ENCODE data around the gene TYRO3. TPM values are rescaled to one million over a fixed set of nuclear protein-coding genes. Genes with fewer than 3 reads are reported as not detected.

Gene TYRO3
- total and polyA plus RNA-seq, 2 experiments from 2014 or later: 71.0 to 109 TPM

- Histone ChIP-seq H3K9me3 (ENCODE audit: low read depth) (no peaks in the 10 kb centered on the region), H4K20me1 (ENCODE audit: insufficient read depth, poor library complexity, severe bottlenecking) (no peaks in the 10 kb centered on the region), H3K4me1 (ENCODE audit: insufficient read depth) (peaks cover 5% of the 10 kb centered on the region), H2AFZ (peak overlapping the region; percentile 38), H3K27ac (no peak overlapping the region), H3K4me2 (peak overlapping the region; percentile 73), H3K4me3 (no peak overlapping the region), H3K27me3 (no peaks in the 10 kb centered on the region), H3K9me2 (replicated peaks; ENCODE audit: insufficient read depth) (no peaks in the 10 kb centered on the region), H3K36me3 (replicated peaks; ENCODE audit: insufficient read depth, low read depth) (no peaks in the 10 kb centered on the region), H3K79me2 (no peaks in the 10 kb centered on the region)
- TF ChIP-seq CTCF (IDR thresholded peaks at IDR 0.05; ENCODE audit: poor library complexity) (peak; percentile 67), EZH2phosphoT487 (IDR thresholded peaks at IDR 0.05; ENCODE audit: low read depth, severe bottlenecking, unreplicated experiment) (no peak), EZH2 (IDR thresholded peaks at IDR 0.05; ENCODE audit: borderline replicate concordance) (no peak)
- 32% methylated on average over 13 of the region's 13 CpGs for WGBS (ENCODE audit: low lambda C conversion rate, missing lambda C conversion rate)
- DNase-seq (ENCODE audit: low spot score): peak; percentile 81
Observed at GRCh38 chr15:41603941-41604911, 45.2 kb downstream of the TYRO3 start.

GRCh38 chr15:41605566-41605965 lies 46.6 kb downstream of the TYRO3 start:
- Histone ChIP-seq H3K27me3 (no peaks in the 10 kb centered on the region), H3K9me2 (replicated peaks; ENCODE audit: insufficient read depth) (no peaks in the 10 kb centered on the region), H3K9me3 (ENCODE audit: low read depth) (no peaks in the 10 kb centered on the region), H3K27ac (no peak overlapping the region), H3K36me3 (replicated peaks; ENCODE audit: insufficient read depth, low read depth) (no peaks in the 10 kb centered on the region), H3K4me3 (no peak overlapping the region), H3K4me1 (ENCODE audit: insufficient read depth) (peaks cover 5% of the 10 kb centered on the region), H4K20me1 (ENCODE audit: insufficient read depth, poor library complexity, severe bottlenecking) (no peaks in the 10 kb centered on the region), H3K4me2 (peak overlapping the region; percentile 16), H2AFZ (no peak overlapping the region), H3K79me2 (no peaks in the 10 kb centered on the region)
- 49% methylated on average over 3 of the region's 3 CpGs for WGBS (ENCODE audit: low lambda C conversion rate, missing lambda C conversion rate)
- TF ChIP-seq EZH2phosphoT487 (IDR thresholded peaks at IDR 0.05; ENCODE audit: low read depth, severe bottlenecking, unreplicated experiment): no peak
- no peak for TF ChIP-seq EZH2 (IDR thresholded peaks at IDR 0.05; ENCODE audit: borderline replicate concordance)
- TF ChIP-seq CTCF (IDR thresholded peaks at IDR 0.05; ENCODE audit: poor library complexity): no peak
- no peak for DNase-seq (ENCODE audit: low spot score)

- no peaks in the 10 kb centered on the region for H3K27me3 ChIP-seq
- H3K4me2 ChIP-seq: no peak overlapping the region
- TF ChIP-seq EZH2phosphoT487 (IDR thresholded peaks at IDR 0.05; ENCODE audit: low read depth, severe bottlenecking, unreplicated experiment): no peak
- DNase-seq (ENCODE audit: low spot score): peak; percentile 17
- H3K9me2 ChIP-seq (replicated peaks; ENCODE audit: insufficient read depth): no peaks in the 10 kb centered on the region
- H3K9me3 ChIP-seq (ENCODE audit: low read depth): no peaks in the 10 kb centered on the region
- no peak overlapping the region for H2AFZ ChIP-seq
- no peaks in the 10 kb centered on the region for H3K36me3 ChIP-seq (replicated peaks; ENCODE audit: insufficient read depth, low read depth)
- H3K4me3 ChIP-seq: no peak overlapping the region
- H3K27ac ChIP-seq: no peak overlapping the region
- H3K4me1 ChIP-seq (ENCODE audit: insufficient read depth): peaks cover 5% of the 10 kb centered on the region
- no peaks in the 10 kb centered on the region for H4K20me1 ChIP-seq (ENCODE audit: insufficient read depth, poor library complexity, severe bottlenecking)
- WGBS (ENCODE audit: low lambda C conversion rate, missing lambda C conversion rate): 85% methylated on average over 1 of the region's 1 CpG
- no peaks in the 10 kb centered on the region for H3K79me2 ChIP-seq
Observed at GRCh38 chr15:41606997-41607396, 48.0 kb downstream of the TYRO3 start.

- no peak for DNase-seq (ENCODE audit: low spot score)
- no peak overlapping the region for H3K4me3 ChIP-seq
- WGBS (ENCODE audit: low lambda C conversion rate, missing lambda C conversion rate): 96% methylated on average over 1 of the region's 1 CpG
- H3K4me2 ChIP-seq: no peak overlapping the region
- H3K27ac ChIP-seq: no peak overlapping the region
- peaks cover 2% of the 10 kb centered on the region for H3K4me1 ChIP-seq (ENCODE audit: insufficient read depth)
- H3K9me3 ChIP-seq (ENCODE audit: low read depth): no peaks in the 10 kb centered on the region
- no peaks in the 10 kb centered on the region for H3K9me2 ChIP-seq (replicated peaks; ENCODE audit: insufficient read depth)
- H4K20me1 ChIP-seq (ENCODE audit: insufficient read depth, poor library complexity, severe bottlenecking): no peaks in the 10 kb centered on the region
- TF ChIP-seq EZH2 (IDR thresholded peaks at IDR 0.05; ENCODE audit: borderline replicate concordance): no peak
- TF ChIP-seq CTCF (IDR thresholded peaks at IDR 0.05; ENCODE audit: poor library complexity): no peak
- no peak for TF ChIP-seq EZH2phosphoT487 (IDR thresholded peaks at IDR 0.05; ENCODE audit: low read depth, severe bottlenecking, unreplicated experiment)
- H2AFZ ChIP-seq: no peak overlapping the region
- H3K27me3 ChIP-seq: no peaks in the 10 kb centered on the region
- H3K36me3 ChIP-seq (replicated peaks; ENCODE audit: insufficient read depth, low read depth): no peaks in the 10 kb centered on the region
- no peaks in the 10 kb centered on the region for H3K79me2 ChIP-seq
Observed at GRCh38 chr15:41609123-41609522, 50.1 kb downstream of the TYRO3 start.

All from hepatocyte (in vitro differentiated cells).